Cardiac fibroblast (primary cell): ENCODE results near the gene RPS23.

ENCODE experiments used
- DNase-seq, 2 donors: peaks; one replicate each; pipeline versions ENCODE4 v3.0.0 to v3.0.0-alpha.2; 2010; ENCODE audit warnings: low read depth in 2 of 2
- H3K4me3 ChIP-seq, 2 donors: replicated peaks in 1 of 2; 1 replicate in 1 of 2; 2 replicates in 1 of 2; pipeline ENCODE4 v1.5.1; 2011; ENCODE audit warnings: low read depth in 2 of 2, low read length in 2 of 2, mild to moderate bottlenecking in 2 of 2, moderate library complexity in 1 of 2
- TF ChIP-seq, protein P1 (sequence below): IDR thresholded peaks from one replicate; pipeline ENCODE4 v1.5.1; 2011; ENCODE audit warnings: low read depth, mild to moderate bottlenecking, low read length, inconsistent platforms

Gene RPS23

DNA sequence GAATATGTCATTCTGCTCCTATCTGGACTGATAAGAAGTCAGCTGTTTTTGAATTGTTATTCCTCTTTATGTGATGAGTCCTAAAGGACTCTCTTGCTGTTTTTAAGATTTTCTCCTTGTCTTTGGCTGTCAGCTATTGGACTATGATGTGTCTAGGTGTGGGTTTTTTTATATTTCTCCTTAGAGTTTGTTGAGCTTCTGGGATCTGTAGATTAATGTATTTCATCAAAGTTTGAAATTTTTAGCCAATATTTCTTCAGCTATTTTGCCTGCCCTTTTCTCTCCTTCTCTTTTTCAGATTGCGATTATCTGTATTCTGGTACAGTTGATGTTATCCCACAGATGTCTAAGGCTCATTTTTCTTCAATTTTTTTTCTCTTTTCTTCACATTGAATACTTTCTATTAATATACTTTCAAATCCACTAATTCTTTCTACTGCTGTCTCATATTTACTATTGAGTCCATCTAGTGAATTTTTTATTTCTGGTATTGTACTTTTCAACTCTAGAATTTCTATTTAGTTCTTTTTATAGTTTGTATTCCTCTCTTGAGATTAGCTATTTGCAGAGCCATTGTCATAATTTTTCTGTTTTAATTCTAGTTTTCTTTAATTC is 31.1 kb downstream of the RPS23 start:
- TF ChIP-seq, protein P1, sequence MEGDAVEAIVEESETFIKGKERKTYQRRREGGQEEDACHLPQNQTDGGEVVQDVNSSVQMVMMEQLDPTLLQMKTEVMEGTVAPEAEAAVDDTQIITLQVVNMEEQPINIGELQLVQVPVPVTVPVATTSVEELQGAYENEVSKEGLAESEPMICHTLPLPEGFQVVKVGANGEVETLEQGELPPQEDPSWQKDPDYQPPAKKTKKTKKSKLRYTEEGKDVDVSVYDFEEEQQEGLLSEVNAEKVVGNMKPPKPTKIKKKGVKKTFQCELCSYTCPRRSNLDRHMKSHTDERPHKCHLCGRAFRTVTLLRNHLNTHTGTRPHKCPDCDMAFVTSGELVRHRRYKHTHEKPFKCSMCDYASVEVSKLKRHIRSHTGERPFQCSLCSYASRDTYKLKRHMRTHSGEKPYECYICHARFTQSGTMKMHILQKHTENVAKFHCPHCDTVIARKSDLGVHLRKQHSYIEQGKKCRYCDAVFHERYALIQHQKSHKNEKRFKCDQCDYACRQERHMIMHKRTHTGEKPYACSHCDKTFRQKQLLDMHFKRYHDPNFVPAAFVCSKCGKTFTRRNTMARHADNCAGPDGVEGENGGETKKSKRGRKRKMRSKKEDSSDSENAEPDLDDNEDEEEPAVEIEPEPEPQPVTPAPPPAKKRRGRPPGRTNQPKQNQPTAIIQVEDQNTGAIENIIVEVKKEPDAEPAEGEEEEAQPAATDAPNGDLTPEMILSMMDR: no peak
- H3K4me3 ChIP-seq: no peak overlapping the region

DNA sequence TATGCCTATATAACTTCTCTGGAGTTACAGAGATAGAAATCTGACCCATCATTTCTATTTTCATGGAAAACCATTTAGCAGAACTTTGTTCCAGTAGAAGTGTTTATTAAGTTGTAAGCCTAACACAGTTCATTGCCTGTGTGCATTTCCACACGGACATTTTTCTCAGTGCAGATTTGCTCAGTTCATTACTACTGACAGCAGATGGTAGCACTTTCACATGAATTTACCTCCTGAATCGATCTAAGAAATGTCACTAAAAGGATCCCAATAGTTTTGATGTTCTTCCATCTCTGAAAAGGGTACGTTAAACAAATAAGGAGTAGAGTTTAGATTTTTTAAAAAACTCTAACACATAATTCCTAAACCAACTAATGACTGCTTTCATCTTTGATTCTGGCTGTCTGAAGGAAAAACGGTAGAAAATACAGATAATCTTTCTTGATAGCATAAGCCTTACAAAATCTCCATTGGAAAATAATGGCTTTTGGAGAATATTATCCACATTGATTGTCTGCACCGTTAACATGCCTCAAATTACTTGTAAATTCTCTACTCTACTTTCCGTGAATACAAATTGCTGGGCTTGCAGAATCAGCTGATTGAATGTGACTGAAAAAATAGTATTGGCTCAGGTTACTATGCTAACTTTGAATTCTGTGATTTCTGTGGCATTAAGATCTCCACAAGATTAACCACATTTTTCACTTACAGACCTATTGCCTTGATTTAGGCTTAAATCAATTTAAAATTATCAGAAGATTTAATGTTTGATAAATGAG is 33.1 kb downstream of the RPS23 start:
- peak in 1 of 2 donors; percentile 6 for DNase-seq

More for the DNA sequence above, 31.1 kb downstream of the RPS23 start:
- no peak for DNase-seq

DNA sequence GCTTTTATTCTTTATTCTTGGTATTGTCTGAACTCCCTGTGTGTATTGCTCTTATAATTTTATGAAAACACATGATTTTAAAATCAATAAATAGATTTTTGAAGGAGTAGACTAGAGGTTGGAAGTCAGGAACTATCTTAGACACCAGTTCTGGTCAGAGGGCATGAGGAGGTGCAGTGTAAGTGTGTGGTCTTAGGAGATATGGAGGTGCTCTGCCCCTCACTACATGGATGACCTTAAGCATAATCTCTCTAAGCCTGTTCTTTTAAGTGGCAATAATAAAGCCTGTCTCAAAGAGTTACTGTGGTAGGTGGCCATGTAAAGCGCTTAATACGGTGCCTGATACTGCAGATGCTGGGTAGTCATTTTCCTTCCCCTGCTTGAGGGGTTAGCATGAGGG is 34.0 kb downstream of the RPS23 start:
- DNase-seq: no peak
- no peak overlapping the region for H3K4me3 ChIP-seq
- TF ChIP-seq, protein P1: no peak

More for the DNA sequence above, 33.1 kb downstream of the RPS23 start:
- TF ChIP-seq, protein P1: peak; percentile 1
- no peak overlapping the region for H3K4me3 ChIP-seq

DNA sequence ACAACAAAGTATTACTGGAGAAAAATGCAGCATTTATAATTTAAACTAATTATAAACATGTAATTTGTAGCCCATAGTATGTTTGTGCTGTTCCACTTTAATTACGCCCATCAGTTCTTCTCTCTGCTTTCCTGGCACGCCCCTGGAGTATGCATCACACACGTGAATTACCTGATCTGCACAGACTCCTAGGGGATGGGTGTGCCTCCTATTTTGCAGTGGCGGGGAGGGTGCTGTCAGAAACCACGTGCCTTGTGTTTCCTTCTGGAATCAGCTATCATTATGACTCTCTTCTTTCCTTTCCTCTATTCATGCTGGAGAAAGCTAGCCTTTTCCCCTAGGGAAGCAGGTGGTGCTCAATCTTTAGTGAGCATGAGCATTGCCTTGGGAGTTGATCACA is 43.3 kb downstream of the RPS23 start:
- DNase-seq: no peak

DNA sequence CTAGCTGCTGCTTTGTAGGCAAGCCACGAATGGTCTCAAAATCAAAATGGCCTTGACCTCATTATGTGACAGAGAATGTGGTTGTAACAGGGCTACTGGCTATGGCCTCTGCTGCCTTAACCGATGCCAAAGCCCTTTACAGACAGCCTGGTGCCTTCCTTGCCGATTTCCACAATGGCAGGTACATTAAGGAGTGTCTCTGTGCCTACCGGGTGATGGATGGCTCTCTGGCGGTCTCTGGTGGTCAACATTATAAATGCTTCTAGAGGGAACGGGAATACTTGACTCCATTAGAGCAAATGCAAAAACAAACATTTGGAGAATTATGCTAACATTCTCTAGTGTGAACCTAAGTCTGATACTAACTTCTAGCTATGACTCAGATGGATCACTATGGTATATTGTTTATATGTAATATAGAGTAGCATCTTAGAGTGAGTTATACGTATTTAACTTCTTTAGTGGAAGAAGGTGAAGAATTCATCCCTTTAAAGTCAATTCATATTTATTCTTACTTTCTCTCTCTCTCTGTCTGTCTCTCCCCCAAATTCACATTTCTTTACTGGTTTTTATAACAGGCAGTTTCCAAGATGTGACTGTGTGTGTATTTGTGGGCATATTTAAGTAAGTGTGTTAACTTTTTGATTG is 52.5 kb downstream of the RPS23 start:
- TF ChIP-seq, protein P1: peak; percentile 86
- H3K4me3 ChIP-seq: no peak overlapping the region
- peak; percentile 69 to 77 for DNase-seq

More for the DNA sequence above, 43.3 kb downstream of the RPS23 start:
- TF ChIP-seq, protein P1: no peak
- no peak overlapping the region for H3K4me3 ChIP-seq
